GM18909 (cell line): Measurements from ENCODE around the gene EGR1.
"Not testable (repeated sequence)": the region's sequence is repeated elsewhere in the genome, so short reads cannot be mapped to it uniquely, and the experiment has no call there.

Experiments
- ATAC-seq: cut with Tn5 transposase; IDR thresholded peaks from one replicate; pipeline ENCODE4 v1.9.1; 2021; ENCODE audit warnings: mild to moderate bottlenecking; ENCODE audit not compliant: unreplicated experiment, poor library complexity

Gene EGR1

DNA sequence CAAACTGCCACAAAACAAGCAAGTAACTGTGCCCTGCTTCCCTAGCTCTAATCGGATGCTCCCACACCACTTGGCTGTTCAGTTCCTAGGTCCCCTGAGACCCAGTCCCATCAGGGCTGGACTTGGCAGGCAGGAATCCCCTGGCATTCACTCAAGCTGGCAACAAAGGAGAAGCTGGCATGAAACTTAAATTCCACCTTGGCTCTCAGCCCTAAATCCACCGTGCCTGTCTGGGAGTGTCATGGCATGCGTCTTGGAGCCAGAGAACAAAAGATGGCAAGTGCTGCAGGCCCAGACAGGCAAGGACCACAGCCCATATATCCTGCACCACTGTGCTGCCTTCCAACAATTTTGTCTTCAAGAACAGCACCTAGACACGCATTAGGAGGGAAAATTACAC is 39.5 kb downstream of the EGR1 start:
- no peak for ATAC-seq

DNA sequence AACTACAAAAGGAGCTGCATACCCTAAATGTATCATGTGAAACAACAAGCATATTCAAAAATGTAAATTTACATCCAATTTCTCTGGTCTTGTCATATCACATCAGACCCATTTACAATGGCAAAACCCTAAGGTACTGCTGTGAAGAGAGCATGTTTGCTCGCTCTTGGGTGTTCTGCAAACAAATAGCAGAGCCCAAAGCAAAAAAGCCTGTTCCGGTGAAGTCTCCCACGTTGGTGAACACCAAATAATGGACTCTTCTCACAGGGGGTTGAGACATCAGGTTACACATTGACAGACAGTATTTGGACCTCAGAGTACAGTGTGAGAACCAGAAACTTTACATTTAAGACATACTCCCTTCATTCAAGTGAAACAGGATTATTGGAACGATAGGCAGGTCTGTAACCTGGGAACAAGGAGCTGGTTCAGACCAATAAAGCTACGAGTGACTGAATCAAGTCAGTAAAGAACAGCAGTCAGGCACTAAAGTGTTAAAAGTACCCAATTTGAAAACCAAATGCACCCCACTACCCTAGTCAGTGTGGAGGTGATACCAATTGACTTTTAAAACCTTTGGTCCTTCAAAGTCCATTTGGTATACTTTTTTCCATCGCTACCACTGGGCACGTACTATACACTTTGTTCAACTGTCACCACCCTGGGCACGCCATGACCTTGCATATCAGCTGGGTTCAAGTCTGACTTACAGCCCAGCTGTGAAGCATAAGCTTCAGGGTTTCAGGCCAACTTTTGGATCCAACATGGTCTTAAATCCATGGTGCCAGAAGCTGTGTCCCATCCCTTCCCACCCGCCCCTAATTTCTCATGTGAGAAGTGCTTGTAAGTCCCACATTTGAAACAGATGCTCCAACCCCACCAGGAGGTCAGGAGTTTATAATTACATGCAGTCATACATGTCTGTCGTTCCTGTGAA is 41.4 kb downstream of the EGR1 start:
- no peak for ATAC-seq

DNA sequence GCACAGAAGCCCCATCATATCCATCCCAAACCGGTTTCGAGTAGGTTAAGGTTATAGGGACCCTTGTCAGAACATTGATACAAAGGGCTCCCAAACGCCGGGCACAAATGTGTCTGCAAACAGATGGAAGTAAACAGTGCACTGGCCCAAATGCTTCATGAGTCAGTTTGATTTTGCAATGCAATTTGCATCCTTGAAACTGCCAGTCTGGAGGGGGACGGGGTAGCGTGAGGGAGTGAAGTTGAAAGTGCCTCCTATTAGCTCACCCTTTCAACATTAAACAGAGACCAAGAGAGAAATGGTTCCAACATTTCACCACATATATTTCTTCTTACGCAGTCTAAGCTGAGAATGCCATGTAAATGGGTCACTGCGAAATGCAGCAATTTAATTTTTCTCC is 42.2 kb downstream of the EGR1 start:
- not testable (repeated sequence) for ATAC-seq

DNA sequence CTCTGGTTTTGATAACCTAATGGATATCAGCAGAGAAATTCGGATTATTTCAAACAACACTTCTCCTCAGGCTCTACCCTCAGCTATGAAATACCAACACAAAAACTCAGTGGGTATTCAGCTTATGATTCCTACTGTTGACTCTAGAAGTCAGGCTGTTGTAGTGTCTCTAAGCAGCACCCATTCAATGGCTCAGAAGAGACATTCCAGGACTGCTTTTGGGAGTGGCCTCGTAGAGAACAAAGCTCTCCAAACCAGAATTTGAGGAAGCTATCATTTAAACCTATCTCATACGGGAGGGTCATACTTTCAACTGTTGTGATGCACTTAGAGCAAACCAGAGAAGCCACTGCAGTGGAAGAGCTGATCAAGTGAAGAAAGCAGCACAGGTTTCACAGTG is 43.7 kb downstream of the EGR1 start:
- no peak for ATAC-seq

DNA sequence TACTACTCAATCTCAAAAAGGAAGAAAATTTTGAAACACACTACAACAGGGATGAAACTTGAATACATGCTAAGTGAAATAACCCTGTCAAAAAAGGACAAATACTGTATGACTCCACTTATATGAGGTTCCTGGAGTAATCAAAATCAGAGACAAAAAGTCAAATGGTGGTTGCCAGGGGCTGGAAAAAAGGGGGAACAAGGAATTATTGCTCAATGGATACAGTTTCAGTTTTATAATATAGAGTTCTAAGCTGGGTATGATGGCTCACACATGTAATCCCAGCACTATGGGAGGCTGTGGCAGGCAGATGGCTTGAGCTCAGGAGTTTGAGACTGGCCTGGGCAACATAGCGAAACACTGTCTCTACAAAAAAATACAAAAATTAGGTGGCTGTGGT is 48.7 kb downstream of the EGR1 start:
- no peak for ATAC-seq

DNA sequence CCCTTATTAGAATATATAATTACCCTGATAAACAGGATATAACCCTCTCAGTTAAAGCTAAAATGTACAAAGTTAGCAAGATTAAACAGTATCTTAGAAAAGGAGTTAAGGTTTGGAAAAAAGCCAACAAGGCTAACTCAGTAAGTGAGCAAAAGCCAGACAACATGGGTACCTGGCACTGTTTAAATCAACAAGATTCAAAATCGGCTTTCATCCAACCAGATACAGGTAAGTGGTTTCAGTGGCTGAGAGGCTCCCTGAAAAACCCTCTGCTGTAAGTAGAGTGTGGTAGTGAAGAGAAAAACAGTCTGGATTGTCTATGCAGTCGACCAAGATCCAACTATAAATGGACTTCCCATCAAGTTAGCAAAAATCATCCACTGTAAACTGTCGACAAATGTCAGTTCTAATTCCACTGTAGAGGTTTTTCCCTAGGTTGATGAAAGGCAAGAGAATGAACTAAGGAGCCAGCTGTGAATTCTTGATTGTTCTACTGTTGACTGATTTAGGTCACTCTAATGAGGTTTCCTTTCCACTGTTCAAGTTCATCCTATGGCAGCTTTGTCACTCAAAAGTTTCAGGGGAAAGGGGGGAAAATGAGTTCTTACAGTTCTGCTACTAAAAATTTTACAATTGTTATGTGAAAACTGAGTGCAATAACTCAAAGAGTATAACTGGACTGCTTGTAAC is 50.4 kb downstream of the EGR1 start:
- ATAC-seq, result no peak

DNA sequence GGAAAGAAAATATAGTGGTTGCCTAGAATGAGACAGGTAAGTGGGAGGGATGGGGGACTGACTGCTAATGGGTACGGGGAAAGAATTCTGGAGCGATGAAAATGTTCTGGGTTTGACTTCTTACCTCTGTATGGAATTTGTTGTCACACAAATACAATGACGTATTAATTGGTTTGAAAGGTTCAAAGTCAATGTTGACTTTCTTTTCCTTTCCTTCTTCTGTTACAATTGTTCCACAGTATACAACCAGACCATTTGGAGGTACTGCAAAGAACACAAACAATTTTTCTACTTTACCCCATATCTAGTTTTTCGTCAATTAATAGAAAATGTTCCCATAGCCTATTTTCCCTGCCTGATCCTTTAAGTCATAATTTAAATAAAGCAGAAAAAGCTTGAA is 52.2 kb downstream of the EGR1 start:
- ATAC-seq, result no peak
